ENCODE results near the gene LRCH4. TPM values are rescaled to one million over a fixed set of nuclear protein-coding genes. Genes with fewer than 3 reads are reported as not detected.

LRCH4 gene
- total RNA-seq, 1 experiment from 2014 or later: 29.0 TPM

- DNase-seq: no peak
- no peak for TF ChIP-seq CTCF (IDR thresholded peaks at IDR 0.05; ENCODE audit: unreplicated experiment)
- no peaks in the 10 kb centered on the region for H3K4me1 Mint-ChIP-seq (ENCODE audit: low read depth, unreplicated experiment)
- H3K4me3 Mint-ChIP-seq (ENCODE audit: low read depth, unreplicated experiment): peak overlapping the region; percentile 74
- H3K27ac Mint-ChIP-seq (ENCODE audit: unreplicated experiment): no peak overlapping the region
- CTCF ChIA-PET: interaction anchor here (0.6 kb wide), 1 partner anchor 271 kb away, joined by 8 read pairs; the partner anchor contains the start of gene SRRT
- intact Hi-C loops (cut with micrococcal nuclease; ENCODE audit: unreplicated experiment): no loop called here
- H3K36me3 Mint-ChIP-seq (ENCODE audit: insufficient read depth, unreplicated experiment): peaks cover 11% of the 10 kb centered on the region
- no TSS peak for BruUV-seq (replicated peaks)
- H3K9me3 Mint-ChIP-seq (ENCODE audit: low read depth, unreplicated experiment): no peaks in the 10 kb centered on the region
- H3K27me3 Mint-ChIP-seq (ENCODE audit: unreplicated experiment): no peaks in the 10 kb centered on the region
Measured at GRCh38 chr7:100603726-100604027, 17.7 kb upstream of the LRCH4 start.

GRCh38 chr7:100602889-100603725, 17.2 kb upstream of the LRCH4 start:
- no peaks in the 10 kb centered on the region for H3K4me1 Mint-ChIP-seq (ENCODE audit: low read depth, unreplicated experiment)
- TF ChIP-seq CTCF (IDR thresholded peaks at IDR 0.05; ENCODE audit: unreplicated experiment): no peak
- no peaks in the 10 kb centered on the region for H3K9me3 Mint-ChIP-seq (ENCODE audit: low read depth, unreplicated experiment)
- DNase-seq: no peak
- H3K4me3 Mint-ChIP-seq (ENCODE audit: low read depth, unreplicated experiment): no peak overlapping the region
- CTCF ChIA-PET: interaction anchor here (0.6 kb wide), 1 partner anchor 272 kb away, joined by 8 read pairs; the partner anchor contains the start of gene SRRT
- no TSS peak for BruUV-seq (replicated peaks)
- H3K36me3 Mint-ChIP-seq (ENCODE audit: insufficient read depth, unreplicated experiment): peaks cover 11% of the 10 kb centered on the region
- no peaks in the 10 kb centered on the region for H3K27me3 Mint-ChIP-seq (ENCODE audit: unreplicated experiment)
- H3K27ac Mint-ChIP-seq (ENCODE audit: unreplicated experiment): no peak overlapping the region
- intact Hi-C loops (cut with micrococcal nuclease; ENCODE audit: unreplicated experiment): no loop called here

GRCh38 chr7:100600730-100601038, 14.8 kb upstream of the LRCH4 start:
- CTCF ChIA-PET: no interaction called here
- H3K4me3 Mint-ChIP-seq (ENCODE audit: low read depth, unreplicated experiment): no peak overlapping the region
- no TSS peak for BruUV-seq (replicated peaks)
- no peak for TF ChIP-seq CTCF (IDR thresholded peaks at IDR 0.05; ENCODE audit: unreplicated experiment)
- no peak overlapping the region for H3K27ac Mint-ChIP-seq (ENCODE audit: unreplicated experiment)
- no peak for DNase-seq
- H3K9me3 Mint-ChIP-seq (ENCODE audit: low read depth, unreplicated experiment): no peaks in the 10 kb centered on the region
- H3K36me3 Mint-ChIP-seq (ENCODE audit: insufficient read depth, unreplicated experiment): peaks cover 11% of the 10 kb centered on the region
- H3K27me3 Mint-ChIP-seq (ENCODE audit: unreplicated experiment): peaks cover 13% of the 10 kb centered on the region
- intact Hi-C loops (cut with micrococcal nuclease; ENCODE audit: unreplicated experiment): no loop called here
- no peaks in the 10 kb centered on the region for H3K4me1 Mint-ChIP-seq (ENCODE audit: low read depth, unreplicated experiment)

GRCh38 chr7:100599911-100600729, 14.2 kb upstream of the LRCH4 start:
- Mint-ChIP-seq H3K27me3 (ENCODE audit: unreplicated experiment) (peaks cover 15% of the 10 kb centered on the region), H3K4me1 (ENCODE audit: low read depth, unreplicated experiment) (no peaks in the 10 kb centered on the region), H3K9me3 (ENCODE audit: low read depth, unreplicated experiment) (no peaks in the 10 kb centered on the region), H3K4me3 (ENCODE audit: low read depth, unreplicated experiment) (no peak overlapping the region), H3K27ac (ENCODE audit: unreplicated experiment) (no peak overlapping the region), H3K36me3 (ENCODE audit: insufficient read depth, unreplicated experiment) (peaks cover 7% of the 10 kb centered on the region)
- BruUV-seq (replicated peaks): no TSS peak
- intact Hi-C loops (cut with micrococcal nuclease; ENCODE audit: unreplicated experiment): no loop called here
- DNase-seq: no peak
- CTCF ChIA-PET: interaction anchor here (0.6 kb wide), 1 partner anchor 13 kb away, joined by 3 read pairs; no protein-coding TSS in a partner anchor
- TF ChIP-seq CTCF (IDR thresholded peaks at IDR 0.05; ENCODE audit: unreplicated experiment): no peak
